Measurements from ENCODE around the gene PPP2R2C.

- no peak for TF ChIP-seq SMAD4 (CRISPR knock-in tag; conservative IDR thresholded peaks at IDR 0.05)
- no peak for TF ChIP-seq FOXK1 (CRISPR knock-in tag; IDR thresholded peaks at IDR 0.05; ENCODE audit: borderline replicate concordance)
- no peak for TF ChIP-seq HDAC2 (IDR thresholded peaks at IDR 0.05)
- TF ChIP-seq ZNF780A (CRISPR knock-in tag; IDR thresholded peaks at IDR 0.05): no peak
- TF ChIP-seq NEUROD1 (IDR thresholded peaks at IDR 0.05; ENCODE audit: borderline replicate concordance, low read depth, low read length, partially characterized antibody): no peak
- no peak for TF ChIP-seq CREB3 (tag; conservative IDR thresholded peaks at IDR 0.05; ENCODE audit: low read depth)
- TF ChIP-seq SMARCA4 (IDR thresholded peaks at IDR 0.05): no peak
- TF ChIP-seq CTCF (IDR thresholded peaks at IDR 0.05 in 2 of 3, conservative IDR thresholded peaks at IDR 0.05 in 1 of 3; ENCODE audit: insufficient read depth in 2 of 3, low read depth in 1 of 3, low read length in 3 of 3): no peak
- TF ChIP-seq JUNB (CRISPR knock-in tag; conservative IDR thresholded peaks at IDR 0.05): no peak
- no peak for TF ChIP-seq BRD4 (IDR thresholded peaks at IDR 0.05)
- no peak for TF ChIP-seq MYC (IDR thresholded peaks at IDR 0.05; ENCODE audit: low read depth, low read length)
- TF ChIP-seq MYC (CRISPR knock-in tag; IDR thresholded peaks at IDR 0.05; ENCODE audit: borderline replicate concordance, low read depth): no peak
- TF ChIP-seq MIER1 (IDR thresholded peaks at IDR 0.05; ENCODE audit: low read depth): no peak
- TF ChIP-seq E2F5 (CRISPR knock-in tag; IDR thresholded peaks at IDR 0.05): no peak
- TF ChIP-seq MLLT1 (IDR thresholded peaks at IDR 0.05): no peak
Observed at GRCh38 chr4:6290256-6290655, 182.2 kb downstream of the PPP2R2C start.
